Measurements from ENCODE around the gene RPS21.
"Not testable (repeated sequence)": the region's sequence is repeated elsewhere in the genome, so short reads cannot be mapped to it uniquely, and the experiment has no call there.

Gene RPS21

DNA sequence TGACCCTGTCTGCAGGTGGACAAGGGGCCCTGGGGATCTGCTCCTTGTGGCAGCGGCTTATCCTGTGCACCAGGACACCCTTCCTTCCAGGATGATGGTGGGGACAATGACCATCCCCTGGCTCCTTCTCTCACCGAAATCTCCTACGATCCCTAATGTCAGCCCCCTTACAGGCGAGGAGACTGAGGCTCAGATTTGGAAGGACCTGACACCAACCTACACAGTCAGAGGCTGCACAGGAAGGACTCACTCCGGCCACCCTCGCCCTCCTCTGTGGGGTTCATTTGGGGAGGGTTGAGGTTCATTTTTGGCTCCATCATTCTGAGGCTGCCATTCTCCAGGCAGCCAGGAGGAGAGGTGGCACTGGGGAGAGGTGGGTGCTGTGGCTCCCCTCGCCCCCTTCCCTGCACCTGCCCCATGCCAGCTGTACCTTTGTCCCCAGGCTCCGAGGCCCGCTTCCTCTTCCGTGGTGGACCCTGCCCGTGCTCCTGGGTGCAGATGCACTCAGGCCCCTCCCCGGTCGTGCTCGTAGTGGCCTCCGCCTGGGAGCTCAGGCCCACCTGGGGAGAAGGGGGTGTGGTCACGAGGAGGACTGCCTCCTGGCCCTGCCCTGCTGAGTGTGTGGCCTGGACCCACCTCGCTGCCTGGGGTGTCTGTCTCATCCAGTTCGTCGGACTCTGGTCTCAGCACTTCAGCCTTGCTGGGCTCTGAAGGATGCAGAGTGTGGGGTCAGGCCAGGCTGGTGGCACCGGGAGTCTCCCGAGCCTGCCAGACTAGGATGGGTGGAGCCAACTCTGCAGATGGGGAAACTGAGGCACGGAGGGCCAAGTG, 25.5 kb downstream of the RPS21 start:
- DNase-seq, result no peak

DNA sequence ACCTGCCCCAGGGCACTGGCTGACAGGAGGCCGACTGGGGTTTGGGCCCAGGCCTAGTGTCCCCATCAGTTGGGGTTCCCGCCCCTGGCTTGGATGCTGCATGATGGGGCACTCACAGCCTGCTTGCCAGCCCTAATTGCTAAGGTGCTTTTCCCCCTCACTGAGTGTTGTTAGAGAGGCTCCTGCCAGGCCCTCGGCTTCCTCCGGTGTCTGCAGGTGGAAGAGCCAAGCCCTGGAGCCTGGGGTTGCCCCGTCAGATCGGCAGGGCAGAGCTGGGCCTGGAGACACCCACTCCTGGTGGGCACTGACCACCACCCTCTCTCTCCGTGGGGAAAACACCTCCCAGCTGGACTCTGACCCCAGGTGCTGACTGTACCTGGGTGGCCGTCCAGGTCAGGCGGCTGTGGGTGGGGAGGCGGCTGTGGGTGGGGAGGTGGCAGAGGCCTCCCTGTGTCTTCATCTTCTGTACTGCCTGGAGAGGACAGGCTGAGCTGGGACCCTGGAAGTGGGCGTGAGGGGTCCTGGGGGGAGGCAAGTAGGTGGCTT, 26.2 kb downstream of the RPS21 start:
- no peak for DNase-seq

- DNase-seq, result no peak
These were observed 27.1 kb downstream of the RPS21 start for GRCh38 chr20:62413896-62414481.

GRCh38 chr20:62415354-62416111, 28.6 kb downstream of the RPS21 start:
- DNase-seq, result no peak

DNA sequence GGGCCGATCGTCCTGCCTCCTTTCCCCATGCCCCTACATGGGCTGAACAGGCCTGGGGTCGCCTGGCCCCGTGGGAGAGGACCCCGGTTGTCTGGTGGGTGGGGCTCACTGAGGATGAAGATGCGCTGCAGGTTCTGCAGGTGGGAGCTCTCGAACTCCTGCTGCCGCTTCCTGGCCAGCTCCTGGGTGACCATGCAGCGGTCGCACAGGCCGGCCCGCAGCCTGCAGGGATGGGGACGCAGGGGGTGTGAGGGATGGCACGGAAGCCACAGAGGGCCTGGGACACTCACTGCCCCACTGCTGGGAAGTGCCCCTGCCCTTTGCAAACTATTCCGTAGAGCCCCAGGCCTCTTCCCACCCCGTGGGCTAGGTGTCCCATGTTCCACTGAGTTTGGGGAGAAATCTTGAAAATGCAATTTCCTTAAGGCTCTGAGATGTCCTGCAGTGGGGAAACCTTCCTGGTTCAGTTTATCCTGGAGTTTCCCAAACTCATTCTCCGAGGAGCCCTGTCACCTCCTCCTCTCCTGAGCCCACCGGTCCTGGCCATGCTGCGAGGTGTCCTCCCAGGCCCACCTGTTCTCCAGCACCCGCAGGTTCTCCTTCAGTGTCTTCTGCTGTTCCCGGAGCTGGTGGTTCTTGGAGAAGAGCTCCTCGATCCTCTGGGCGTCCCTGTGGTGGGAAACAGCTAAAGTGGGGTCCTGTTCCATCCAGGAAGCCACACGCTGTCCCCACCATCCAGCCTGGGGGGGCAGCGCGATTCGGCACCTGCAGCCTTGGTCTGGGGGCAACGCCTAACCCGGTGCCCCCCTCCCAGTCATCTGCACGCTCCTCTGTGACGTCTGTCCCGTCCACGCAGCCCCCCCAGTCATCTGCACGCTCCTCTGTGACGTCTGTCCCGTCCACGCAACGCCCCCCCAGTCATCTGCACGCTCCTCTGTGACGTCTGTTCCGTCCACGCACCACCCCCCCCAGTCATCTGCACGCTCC, 30.0 kb downstream of the RPS21 start:
- DNase-seq, result no peak

- DNase-seq, result no peak
These were observed 31.2 kb downstream of the RPS21 start for GRCh38 chr20:62417981-62418708.

GRCh38 chr20:62418709-62419487, 32.0 kb downstream of the RPS21 start:
- no peak for DNase-seq

DNA sequence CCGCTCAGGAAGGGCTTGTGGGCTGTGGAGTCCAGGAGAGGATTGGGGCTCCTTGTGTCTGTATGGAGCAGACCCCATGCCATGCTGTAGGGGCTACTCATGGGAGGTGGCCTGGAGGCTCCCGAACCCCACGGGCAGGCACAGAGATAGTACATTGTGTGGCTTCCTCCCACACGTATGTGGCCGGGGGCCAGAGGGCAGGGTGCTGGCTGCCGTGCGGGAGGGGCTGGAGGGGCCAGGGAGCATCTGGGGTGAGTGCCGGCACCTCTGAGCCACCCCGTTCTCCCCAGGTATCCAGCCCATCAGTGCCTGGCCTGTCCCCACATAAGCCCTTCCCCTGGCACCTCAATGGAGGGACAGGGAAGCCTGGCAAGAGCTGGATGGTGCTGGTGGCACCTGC, 32.9 kb downstream of the RPS21 start:
- no peak for DNase-seq

GRCh38 chr20:62420846-62421715, 34.2 kb downstream of the RPS21 start:
- no peak for DNase-seq

DNA sequence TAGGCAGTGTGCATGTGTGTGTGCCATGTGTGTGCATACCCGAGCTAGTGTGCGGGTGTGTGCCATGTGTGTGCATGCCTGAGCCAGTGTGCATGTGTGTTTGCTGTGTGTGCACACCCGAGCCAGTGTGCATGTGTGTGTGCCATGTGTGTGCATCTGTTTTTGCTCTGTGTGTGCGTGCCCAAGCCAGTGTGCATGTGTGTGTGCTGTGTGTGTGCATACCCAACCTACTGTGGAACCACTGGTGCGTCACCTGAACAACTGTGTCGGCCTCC, 34.8 kb downstream of the RPS21 start:
- no peak for DNase-seq

DNA sequence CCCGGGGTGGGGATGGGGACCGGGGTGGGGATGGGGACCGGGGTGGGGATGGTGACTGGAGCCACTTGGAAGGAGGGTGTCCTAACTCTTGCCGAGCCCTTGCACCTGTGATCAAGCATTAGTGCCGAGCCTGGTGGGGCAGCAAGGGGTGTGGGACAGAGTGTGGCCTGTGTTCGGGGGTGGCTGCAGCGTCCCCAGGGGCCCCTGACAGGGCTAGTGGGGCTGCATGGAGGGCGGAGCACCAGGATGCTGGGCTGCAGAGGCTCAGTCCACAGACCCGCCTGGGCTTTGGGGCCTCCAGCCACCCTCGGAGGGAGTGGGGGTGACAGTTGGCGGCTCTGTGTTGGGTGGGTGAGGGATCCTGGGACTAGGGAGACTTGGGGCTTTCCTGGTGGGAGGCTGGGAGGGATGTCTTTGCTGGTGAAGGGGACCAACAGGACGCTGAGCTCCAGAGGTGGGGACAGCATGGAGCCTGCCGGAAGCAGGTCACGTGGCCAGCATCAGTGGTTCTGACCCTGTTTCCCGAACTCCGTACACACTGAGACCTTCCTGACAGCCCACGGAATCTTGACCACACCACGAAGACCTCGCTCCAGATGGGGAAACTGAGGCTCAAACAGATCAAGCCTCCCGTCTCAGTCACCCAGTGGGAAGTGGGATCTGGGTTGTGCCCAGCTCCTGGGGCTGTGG, 35.9 kb downstream of the RPS21 start:
- no peak for DNase-seq

DNA sequence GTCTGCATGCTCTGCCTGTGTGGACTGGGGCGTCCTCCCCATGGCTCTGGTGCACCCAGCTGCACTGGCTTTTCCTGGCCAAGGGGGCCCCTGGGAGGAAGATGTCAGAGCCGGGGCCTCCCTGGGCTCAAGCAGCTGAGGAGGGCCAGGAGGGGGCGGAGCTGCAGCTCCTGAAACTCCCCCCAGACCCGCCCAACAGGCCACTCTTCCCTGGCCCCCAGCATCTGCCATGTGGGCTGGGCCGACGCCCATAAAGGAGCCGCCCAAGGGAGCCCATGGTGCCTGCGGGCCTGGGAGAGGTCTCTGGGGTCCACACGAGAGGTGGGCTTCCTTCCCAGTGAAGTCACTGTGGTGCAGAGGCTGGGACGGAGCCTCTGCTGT, 36.4 kb downstream of the RPS21 start:
- no peak for DNase-seq

DNA sequence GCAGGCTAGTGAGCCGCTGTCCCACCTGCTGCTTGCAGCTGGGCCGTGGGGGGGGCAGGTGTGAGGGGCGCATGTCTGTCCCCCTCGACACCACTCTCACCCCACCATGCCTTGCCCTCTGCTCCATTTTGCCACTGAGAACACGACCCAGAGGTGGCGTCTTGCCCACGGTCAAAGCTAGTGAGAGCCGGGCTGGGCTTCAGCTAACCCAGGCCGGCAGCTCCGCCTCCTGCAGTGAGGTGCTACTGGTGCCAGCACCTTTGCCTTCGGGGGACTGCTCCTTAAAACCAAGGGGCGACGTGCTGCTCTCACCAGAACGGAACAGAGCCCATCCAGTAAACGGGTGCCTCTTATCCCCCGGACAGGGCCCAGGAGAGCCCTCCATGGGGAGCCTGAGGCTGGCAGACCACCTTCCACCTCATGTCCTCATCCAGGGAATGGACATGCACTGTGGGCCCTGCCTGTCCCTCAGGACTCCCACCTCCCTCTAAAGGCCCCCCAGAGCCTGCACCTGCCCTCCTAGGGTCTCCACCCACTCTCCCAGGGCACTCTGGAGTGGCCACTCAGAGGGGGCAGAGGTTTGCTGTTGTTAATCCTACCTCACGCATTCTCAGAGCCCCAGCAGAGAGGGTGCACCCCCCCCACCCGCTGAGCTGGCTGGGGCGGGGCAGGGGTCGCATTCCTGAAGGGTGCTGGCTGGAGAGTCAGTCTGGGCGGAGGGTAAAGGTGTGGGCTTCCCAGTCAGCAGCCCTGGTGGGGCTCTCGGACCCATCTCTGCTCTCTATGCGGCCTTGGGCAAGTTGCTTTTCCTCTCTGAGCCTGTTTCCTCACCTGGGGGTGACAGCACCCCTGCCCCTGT, 37.6 kb downstream of the RPS21 start:
- DNase-seq, result no peak

DNA sequence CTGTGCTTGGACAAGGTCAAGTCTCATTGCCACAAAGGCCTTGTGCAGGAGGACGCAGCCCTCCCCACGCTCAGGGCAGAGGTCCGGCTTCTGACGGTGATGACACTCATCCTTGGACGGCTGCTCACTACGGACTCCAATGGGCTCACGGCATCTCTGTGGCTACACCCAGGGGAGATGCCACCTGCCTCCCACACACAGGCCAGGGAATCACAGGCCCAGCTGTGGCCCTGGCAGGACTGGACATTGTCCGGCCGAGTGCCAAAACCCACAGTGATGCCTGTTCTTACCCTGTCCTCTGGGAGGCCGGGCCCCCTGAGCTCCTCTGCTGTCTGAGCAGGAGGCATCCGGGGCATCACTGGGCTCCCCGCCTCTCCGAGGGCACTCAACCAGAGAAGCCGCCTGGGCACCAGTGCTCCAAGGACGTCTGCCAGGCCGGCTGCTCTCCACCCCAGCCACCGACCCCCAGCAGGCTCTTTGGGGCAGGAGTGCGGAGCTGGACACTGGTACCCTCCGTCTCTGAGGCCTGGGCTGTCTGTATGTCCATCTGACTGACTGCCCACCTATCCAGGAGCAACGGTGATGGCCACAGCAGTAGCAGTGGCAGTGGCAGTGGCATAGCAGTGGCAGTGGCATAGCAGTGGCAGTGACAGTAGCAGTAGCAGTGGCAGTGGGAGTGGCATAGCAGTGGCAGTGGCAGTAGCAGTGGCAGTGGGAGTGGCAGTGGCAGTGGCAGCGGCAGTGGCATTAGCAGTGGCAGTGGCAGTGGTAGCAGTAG, 38.6 kb downstream of the RPS21 start:
- no peak for DNase-seq

- DNase-seq, result not testable (repeated sequence)
These were observed 39.1 kb downstream of the RPS21 start for GRCh38 chr20:62426059-62426348.

- DNase-seq, result peak; percentile 64
These were observed 39.8 kb downstream of the RPS21 start for GRCh38 chr20:62426699-62427131.

GRCh38 chr20:62427172-62428001, 40.5 kb downstream of the RPS21 start, which contains the start of gene RBBP8NL:
Gene RBBP8NL (minus strand): TSS chr20:62427539. CDS start chr20:62419647, 7,892 bp downstream.
- DNase-seq, result peak; percentile 98

All from NCI-H510A treated with DMSO at 0.1 percent for 48 hours (cell line).